GM12891 (cell line): ENCODE results near the gene GADD45B.

Experiments
- POLR2A ChIP-seq: IDR thresholded peaks from 2 replicates; pipeline ENCODE4 v1.6.1; 2011; ENCODE audit warnings: low read depth, low read length, control low read depth
- POLR2AphosphoS5 ChIP-seq: IDR thresholded peaks from 2 replicates; pipeline ENCODE4 v1.6.1; 2011; ENCODE audit warnings: low read depth, low read length, control low read depth
- SPI1 ChIP-seq: IDR thresholded peaks from 2 replicates; pipeline ENCODE4 v1.6.1; 2011; ENCODE audit warnings: low read depth, low read length, control low read depth
- TAF1 ChIP-seq: IDR thresholded peaks from 2 replicates; pipeline ENCODE4 v1.6.1; 2011; ENCODE audit warnings: low read depth, low read length, control low read depth

GRCh38 chr19:2475018-2475701 is 767 bp upstream of the GADD45B start:
- TF ChIP-seq POLR2A (no peak), TAF1 (no peak), POLR2AphosphoS5 (no peak), SPI1 (no peak)
